ENCODE measurements around the gene UGT1A6. TPM values are rescaled to one million over a fixed set of nuclear protein-coding genes. Genes with fewer than 3 reads are reported as not detected.

UGT1A6 gene
- polyA plus RNA-seq, 1 donor: 0.06 TPM

GRCh38 chr2:233789554-233789953 lies 96.9 kb downstream of the UGT1A6 start:
- H3K4me3 ChIP-seq (ENCODE audit: low read length): no peak overlapping the region
- DNase-seq: no peak
- H3K27ac ChIP-seq (ENCODE audit: low read length): no peak overlapping the region
- WGBS (ENCODE audit: insufficient coverage, low lambda C conversion rate): no CpG with 5 or more reads among the region's 7 CpGs
- no peaks in the 10 kb centered on the region for H3K36me3 ChIP-seq (ENCODE audit: control insufficient read depth, insufficient read depth, low read length)
- no peaks in the 10 kb centered on the region for H3K9me3 ChIP-seq (ENCODE audit: control insufficient read depth, low read depth, low read length)
- no peaks in the 10 kb centered on the region for H3K27me3 ChIP-seq (ENCODE audit: control insufficient read depth, insufficient read depth, low read length)
- peaks cover 14% of the 10 kb centered on the region for H3K4me1 ChIP-seq (ENCODE audit: control insufficient read depth, insufficient read depth, low read length)

- DNase-seq: no peak
- no peaks in the 10 kb centered on the region for H3K27me3 ChIP-seq (ENCODE audit: control insufficient read depth, insufficient read depth, low read length)
These were observed 98.6 kb downstream of the UGT1A6 start for GRCh38 chr2:233791151-233791882.

GRCh38 chr2:233791883-233792329 lies 99.2 kb downstream of the UGT1A6 start:
- H3K27ac ChIP-seq (ENCODE audit: low read length): no peak overlapping the region
- H3K4me1 ChIP-seq (ENCODE audit: control insufficient read depth, insufficient read depth, low read length): peaks cover 14% of the 10 kb centered on the region
- H3K27me3 ChIP-seq (ENCODE audit: control insufficient read depth, insufficient read depth, low read length): no peaks in the 10 kb centered on the region
- H3K4me3 ChIP-seq (ENCODE audit: low read length): no peak overlapping the region
- no peaks in the 10 kb centered on the region for H3K36me3 ChIP-seq (ENCODE audit: control insufficient read depth, insufficient read depth, low read length)
- 88% methylated on average over 1 of the region's 9 CpGs for WGBS (ENCODE audit: insufficient coverage, low lambda C conversion rate)
- no peaks in the 10 kb centered on the region for H3K9me3 ChIP-seq (ENCODE audit: control insufficient read depth, low read depth, low read length)
- DNase-seq: no peak

More at GRCh38 chr2:233791151-233791882, 98.6 kb downstream of the UGT1A6 start:
- no peaks in the 10 kb centered on the region for H3K9me3 ChIP-seq (ENCODE audit: control insufficient read depth, low read depth, low read length)
- no peak overlapping the region for H3K4me3 ChIP-seq (ENCODE audit: low read length)
- no peaks in the 10 kb centered on the region for H3K36me3 ChIP-seq (ENCODE audit: control insufficient read depth, insufficient read depth, low read length)
- WGBS (ENCODE audit: insufficient coverage, low lambda C conversion rate): 89% methylated on average over 3 of the region's 18 CpGs
- no peak overlapping the region for H3K27ac ChIP-seq (ENCODE audit: low read length)
- H3K4me1 ChIP-seq (ENCODE audit: control insufficient read depth, insufficient read depth, low read length): peaks cover 14% of the 10 kb centered on the region

- WGBS (ENCODE audit: insufficient coverage, low lambda C conversion rate): no CpG with 5 or more reads among the region's 7 CpGs
- no peak for DNase-seq
- H3K9me3 ChIP-seq (ENCODE audit: control insufficient read depth, low read depth, low read length): no peaks in the 10 kb centered on the region
- H3K27me3 ChIP-seq (ENCODE audit: control insufficient read depth, insufficient read depth, low read length): no peaks in the 10 kb centered on the region
- peaks cover 14% of the 10 kb centered on the region for H3K4me1 ChIP-seq (ENCODE audit: control insufficient read depth, insufficient read depth, low read length)
- no peaks in the 10 kb centered on the region for H3K36me3 ChIP-seq (ENCODE audit: control insufficient read depth, insufficient read depth, low read length)
- no peak overlapping the region for H3K4me3 ChIP-seq (ENCODE audit: low read length)
- H3K27ac ChIP-seq (ENCODE audit: low read length): no peak overlapping the region
These were observed 100.0 kb downstream of the UGT1A6 start for GRCh38 chr2:233792720-233793119.

GRCh38 chr2:233793465-233794127 lies 100.9 kb downstream of the UGT1A6 start:
- Histone ChIP-seq H3K27me3 (ENCODE audit: control insufficient read depth, insufficient read depth, low read length) (no peaks in the 10 kb centered on the region), H3K36me3 (ENCODE audit: control insufficient read depth, insufficient read depth, low read length) (no peaks in the 10 kb centered on the region), H3K4me3 (ENCODE audit: low read length) (no peak overlapping the region), H3K9me3 (ENCODE audit: control insufficient read depth, low read depth, low read length) (no peaks in the 10 kb centered on the region), H3K4me1 (ENCODE audit: control insufficient read depth, insufficient read depth, low read length) (peaks cover 14% of the 10 kb centered on the region), H3K27ac (ENCODE audit: low read length) (peak overlapping the region; percentile 11)
- DNase-seq: peak; percentile 55 to 83
- WGBS (ENCODE audit: insufficient coverage, low lambda C conversion rate): no CpG with 5 or more reads among the region's 18 CpGs

GRCh38 chr2:233794128-233794658 lies 101.5 kb downstream of the UGT1A6 start:
- no peaks in the 10 kb centered on the region for H3K36me3 ChIP-seq (ENCODE audit: control insufficient read depth, insufficient read depth, low read length)
- no peak overlapping the region for H3K4me3 ChIP-seq (ENCODE audit: low read length)
- H3K27ac ChIP-seq (ENCODE audit: low read length): peak overlapping the region; percentile 11
- DNase-seq: peak in 1 of 2 donors; percentile 52
- H3K9me3 ChIP-seq (ENCODE audit: control insufficient read depth, low read depth, low read length): no peaks in the 10 kb centered on the region
- no peaks in the 10 kb centered on the region for H3K27me3 ChIP-seq (ENCODE audit: control insufficient read depth, insufficient read depth, low read length)
- H3K4me1 ChIP-seq (ENCODE audit: control insufficient read depth, insufficient read depth, low read length): peaks cover 14% of the 10 kb centered on the region
- no CpG with 5 or more reads among the region's 17 CpGs for WGBS (ENCODE audit: insufficient coverage, low lambda C conversion rate)

GRCh38 chr2:233795735-233796171 lies 103.1 kb downstream of the UGT1A6 start:
- H3K27ac ChIP-seq (ENCODE audit: low read length): no peak overlapping the region
- no peaks in the 10 kb centered on the region for H3K9me3 ChIP-seq (ENCODE audit: control insufficient read depth, low read depth, low read length)
- peaks cover 14% of the 10 kb centered on the region for H3K4me1 ChIP-seq (ENCODE audit: control insufficient read depth, insufficient read depth, low read length)
- H3K27me3 ChIP-seq (ENCODE audit: control insufficient read depth, insufficient read depth, low read length): no peaks in the 10 kb centered on the region
- DNase-seq: no peak
- no CpG with 5 or more reads among the region's 13 CpGs for WGBS (ENCODE audit: insufficient coverage, low lambda C conversion rate)
- no peak overlapping the region for H3K4me3 ChIP-seq (ENCODE audit: low read length)
- no peaks in the 10 kb centered on the region for H3K36me3 ChIP-seq (ENCODE audit: control insufficient read depth, insufficient read depth, low read length)

- no CpG with 5 or more reads among the region's 9 CpGs for WGBS (ENCODE audit: insufficient coverage, low lambda C conversion rate)
- Histone ChIP-seq H3K4me1 (ENCODE audit: control insufficient read depth, insufficient read depth, low read length) (peaks cover 14% of the 10 kb centered on the region), H3K4me3 (ENCODE audit: low read length) (no peak overlapping the region), H3K27ac (ENCODE audit: low read length) (no peak overlapping the region), H3K9me3 (ENCODE audit: control insufficient read depth, low read depth, low read length) (no peaks in the 10 kb centered on the region), H3K27me3 (ENCODE audit: control insufficient read depth, insufficient read depth, low read length) (no peaks in the 10 kb centered on the region), H3K36me3 (ENCODE audit: control insufficient read depth, insufficient read depth, low read length) (no peaks in the 10 kb centered on the region)
- no peak for DNase-seq
These were observed 103.6 kb downstream of the UGT1A6 start for GRCh38 chr2:233796254-233796653.

GRCh38 chr2:233798335-233799086 lies 105.8 kb downstream of the UGT1A6 start:
- peaks cover 11% of the 10 kb centered on the region for H3K4me1 ChIP-seq (ENCODE audit: control insufficient read depth, insufficient read depth, low read length)
- WGBS (ENCODE audit: insufficient coverage, low lambda C conversion rate): 70% methylated on average over 2 of the region's 14 CpGs
- no peak overlapping the region for H3K4me3 ChIP-seq (ENCODE audit: low read length)
- no peak overlapping the region for H3K27ac ChIP-seq (ENCODE audit: low read length)
- no peak for DNase-seq
- no peaks in the 10 kb centered on the region for H3K9me3 ChIP-seq (ENCODE audit: control insufficient read depth, low read depth, low read length)
- no peaks in the 10 kb centered on the region for H3K27me3 ChIP-seq (ENCODE audit: control insufficient read depth, insufficient read depth, low read length)
- H3K36me3 ChIP-seq (ENCODE audit: control insufficient read depth, insufficient read depth, low read length): no peaks in the 10 kb centered on the region

- Histone ChIP-seq H3K36me3 (ENCODE audit: control insufficient read depth, insufficient read depth, low read length) (no peaks in the 10 kb centered on the region), H3K27me3 (ENCODE audit: control insufficient read depth, insufficient read depth, low read length) (no peaks in the 10 kb centered on the region), H3K4me1 (ENCODE audit: control insufficient read depth, insufficient read depth, low read length) (peaks cover 4% of the 10 kb centered on the region), H3K9me3 (ENCODE audit: control insufficient read depth, low read depth, low read length) (no peaks in the 10 kb centered on the region), H3K4me3 (ENCODE audit: low read length) (no peak overlapping the region), H3K27ac (ENCODE audit: low read length) (no peak overlapping the region)
- WGBS (ENCODE audit: insufficient coverage, low lambda C conversion rate): no CpG with 5 or more reads among the region's 7 CpGs
- DNase-seq: no peak
These were observed 106.5 kb downstream of the UGT1A6 start for GRCh38 chr2:233799087-233799665.
